ENCODE results near the gene KRT81. TPM values are rescaled to one million over a fixed set of nuclear protein-coding genes. Genes with fewer than 3 reads are reported as not detected.
"Not testable (repeated sequence)": the region's sequence is repeated elsewhere in the genome, so short reads cannot be mapped to it uniquely, and the experiment has no call there.

The KRT81 gene
- total and polyA plus RNA-seq, 4 donors: 0.02 to 0.61 (median 0.23) TPM

GRCh38 chr12:52306731-52307130 is 15.4 kb upstream of the KRT81 start:
- ATAC-seq (ENCODE audit: insufficient read depth, low FRiP score): no peak
- H3K9ac ChIP-seq (ENCODE audit: insufficient read depth in 1 of 2, low read length in 2 of 2): no peak overlapping the region
- no peaks in the 10 kb centered on the region for H3K9me3 ChIP-seq (ENCODE audit: control insufficient read depth in 4 of 4, insufficient read depth in 3 of 4, low read length in 3 of 4)
- no peak overlapping the region for H3K27ac ChIP-seq (ENCODE audit: low read depth in 1 of 2, low read length in 1 of 2)
- peaks cover 0 to 34% (median 18%) of the 10 kb centered on the region in 3 donors for H3K27me3 ChIP-seq (ENCODE audit: control insufficient read depth in 3 of 3, insufficient read depth in 3 of 3, low read length in 2 of 3)
- H3K36me3 ChIP-seq (ENCODE audit: control insufficient read depth in 4 of 4, insufficient read depth in 4 of 4, low read length in 4 of 4): no peaks in the 10 kb centered on the region
- peaks cover 0 to 14% (median 2%) of the 10 kb centered on the region in 5 donors for H3K4me1 ChIP-seq (ENCODE audit: control insufficient read depth in 5 of 5, insufficient read depth in 5 of 5, low read length in 5 of 5)
- DNase-seq: peak; percentile 50 to 72 (median 61)
- no peak for TF ChIP-seq CTCF (IDR thresholded peaks at IDR 0.05; ENCODE audit: control extremely low read depth, extremely low read depth)
- WGBS, 2 donors: 87 to 91% methylated on average over 2 of the region's 2 CpGs
- no peak overlapping the region for H3K4me3 ChIP-seq

GRCh38 chr12:52305921-52306705 is 14.8 kb upstream of the KRT81 start:
- no peaks in the 10 kb centered on the region for H3K9me3 ChIP-seq (ENCODE audit: control insufficient read depth in 4 of 4, insufficient read depth in 3 of 4, low read length in 3 of 4)
- no peak overlapping the region for H3K27ac ChIP-seq (ENCODE audit: low read depth in 1 of 2, low read length in 1 of 2)
- H3K36me3 ChIP-seq (ENCODE audit: control insufficient read depth in 4 of 4, insufficient read depth in 4 of 4, low read length in 4 of 4): no peaks in the 10 kb centered on the region
- ATAC-seq (ENCODE audit: insufficient read depth, low FRiP score) (no peak), DNase-seq (no peak)
- WGBS, 2 donors: 76 to 77% methylated on average over 11 of the region's 11 CpGs
- no peak overlapping the region for H3K9ac ChIP-seq (ENCODE audit: insufficient read depth in 1 of 2, low read length in 2 of 2)
- TF ChIP-seq CTCF (IDR thresholded peaks at IDR 0.05; ENCODE audit: control extremely low read depth, extremely low read depth): no peak
- peaks cover 0 to 14% (median 2%) of the 10 kb centered on the region in 5 donors for H3K4me1 ChIP-seq (ENCODE audit: control insufficient read depth in 5 of 5, insufficient read depth in 5 of 5, low read length in 5 of 5)
- H3K27me3 ChIP-seq (ENCODE audit: control insufficient read depth in 3 of 3, insufficient read depth in 3 of 3, low read length in 2 of 3): peaks cover 0 to 32% (median 17%) of the 10 kb centered on the region in 3 donors
- H3K4me3 ChIP-seq: no peak overlapping the region

- not testable (repeated sequence) for H3K4me3 ChIP-seq; H3K9ac ChIP-seq (ENCODE audit: insufficient read depth in 1 of 2, low read length in 2 of 2); H3K36me3 ChIP-seq (ENCODE audit: control insufficient read depth in 4 of 4, insufficient read depth in 4 of 4, low read length in 4 of 4); H3K9me3 ChIP-seq (ENCODE audit: control insufficient read depth in 4 of 4, insufficient read depth in 3 of 4, low read length in 3 of 4); H3K27ac ChIP-seq (ENCODE audit: low read depth in 1 of 2, low read length in 1 of 2); DNase-seq; ATAC-seq (ENCODE audit: insufficient read depth, low FRiP score)
- Histone ChIP-seq H3K4me1 (ENCODE audit: control insufficient read depth in 5 of 5, insufficient read depth in 5 of 5, low read length in 5 of 5) (peaks cover 0 to 14% (median 2%) of the 10 kb centered on the region in 5 donors), H3K27me3 (ENCODE audit: control insufficient read depth in 3 of 3, insufficient read depth in 3 of 3, low read length in 2 of 3) (peaks cover 0 to 29% (median 23%) of the 10 kb centered on the region in 3 donors)
- WGBS, 2 donors: 65 to 71% methylated on average over 15 of the region's 15 CpGs
Measured at GRCh38 chr12:52304941-52305411, 13.6 kb upstream of the KRT81 start.

GRCh38 chr12:52302242-52302914 is 11.0 kb upstream of the KRT81 start:
- WGBS, 2 donors: no CpG with 5 or more reads among the region's 5 CpGs

GRCh38 chr12:52301721-52302120 is 10.4 kb upstream of the KRT81 start:
- not testable (repeated sequence) for ATAC-seq (ENCODE audit: insufficient read depth, low FRiP score); H3K9me3 ChIP-seq (ENCODE audit: control insufficient read depth in 4 of 4, insufficient read depth in 3 of 4, low read length in 3 of 4); H3K4me3 ChIP-seq; DNase-seq; H3K9ac ChIP-seq (ENCODE audit: insufficient read depth in 1 of 2, low read length in 2 of 2); H3K27ac ChIP-seq (ENCODE audit: low read depth in 1 of 2, low read length in 1 of 2); H3K4me1 ChIP-seq (ENCODE audit: control insufficient read depth in 5 of 5, insufficient read depth in 5 of 5, low read length in 5 of 5); H3K36me3 ChIP-seq (ENCODE audit: control insufficient read depth in 4 of 4, insufficient read depth in 4 of 4, low read length in 4 of 4)
- WGBS, 2 donors: 83 to 91% methylated on average over 18 to 22 of the region's 31 CpGs
- H3K27me3 ChIP-seq (ENCODE audit: control insufficient read depth in 3 of 3, insufficient read depth in 3 of 3, low read length in 2 of 3): peaks cover 0 to 16% (median 10%) of the 10 kb centered on the region in 3 donors

More at GRCh38 chr12:52302242-52302914, 11.0 kb upstream of the KRT81 start:
- not testable (repeated sequence) for H3K27ac ChIP-seq (ENCODE audit: low read depth in 1 of 2, low read length in 1 of 2); H3K9me3 ChIP-seq (ENCODE audit: control insufficient read depth in 4 of 4, insufficient read depth in 3 of 4, low read length in 3 of 4); H3K4me3 ChIP-seq; H3K4me1 ChIP-seq (ENCODE audit: control insufficient read depth in 5 of 5, insufficient read depth in 5 of 5, low read length in 5 of 5); DNase-seq; H3K9ac ChIP-seq (ENCODE audit: insufficient read depth in 1 of 2, low read length in 2 of 2); H3K36me3 ChIP-seq (ENCODE audit: control insufficient read depth in 4 of 4, insufficient read depth in 4 of 4, low read length in 4 of 4); ATAC-seq (ENCODE audit: insufficient read depth, low FRiP score)
- peaks cover 0 to 23% (median 8%) of the 10 kb centered on the region in 3 donors for H3K27me3 ChIP-seq (ENCODE audit: control insufficient read depth in 3 of 3, insufficient read depth in 3 of 3, low read length in 2 of 3)
